Right lobe of liver (tissue), 4 donors: Measurements from ENCODE around the gene ERBB4.

ENCODE experiments used
- POLR2A ChIP-seq: fragments of 450-650 bp; IDR thresholded peaks from one replicate; pipeline ENCODE4 v1.6.1; 2017; ENCODE audit warnings: antibody characterized with exemption, mild to moderate bottlenecking
- TF ChIP-seq, protein P1 (sequence below), 4 donors: fragments of 200-600 bp in 3 of 4; fragments of 450-650 bp in 1 of 4; IDR thresholded peaks; one replicate each; pipeline versions ENCODE4 v1.5.1 to v1.8.0; 2016 to 2022; ENCODE audit warnings: antibody characterized with exemption in 4 of 4, mild to moderate bottlenecking in 2 of 4
- donor health status: DM: no; HTN: no; CAD: no.
- donor health status: DM: no; HTN: no; CAD: no.
- donor health status: DM: no; HTN: yes; CAD: no.

DNA sequence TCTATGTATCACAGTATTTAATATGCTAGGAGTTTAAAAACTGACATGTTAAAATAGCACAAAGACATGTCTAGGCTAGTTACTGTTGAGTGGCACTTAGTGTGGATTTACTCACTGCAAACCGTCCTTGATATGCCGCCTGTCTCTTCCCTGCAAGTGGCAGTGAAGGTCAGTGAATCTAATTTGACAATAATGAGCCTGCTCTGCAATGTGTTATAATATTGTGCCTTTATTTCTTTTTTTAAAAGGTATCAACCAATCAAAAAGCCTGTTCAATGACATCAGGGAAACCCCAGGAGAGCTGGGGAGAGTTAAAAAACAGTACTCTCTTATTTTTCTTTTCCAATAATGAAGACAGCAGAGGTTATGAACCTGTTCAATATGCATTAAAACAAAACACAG, 384.1 kb downstream of the ERBB4 start:
- TF ChIP-seq, protein P1, sequence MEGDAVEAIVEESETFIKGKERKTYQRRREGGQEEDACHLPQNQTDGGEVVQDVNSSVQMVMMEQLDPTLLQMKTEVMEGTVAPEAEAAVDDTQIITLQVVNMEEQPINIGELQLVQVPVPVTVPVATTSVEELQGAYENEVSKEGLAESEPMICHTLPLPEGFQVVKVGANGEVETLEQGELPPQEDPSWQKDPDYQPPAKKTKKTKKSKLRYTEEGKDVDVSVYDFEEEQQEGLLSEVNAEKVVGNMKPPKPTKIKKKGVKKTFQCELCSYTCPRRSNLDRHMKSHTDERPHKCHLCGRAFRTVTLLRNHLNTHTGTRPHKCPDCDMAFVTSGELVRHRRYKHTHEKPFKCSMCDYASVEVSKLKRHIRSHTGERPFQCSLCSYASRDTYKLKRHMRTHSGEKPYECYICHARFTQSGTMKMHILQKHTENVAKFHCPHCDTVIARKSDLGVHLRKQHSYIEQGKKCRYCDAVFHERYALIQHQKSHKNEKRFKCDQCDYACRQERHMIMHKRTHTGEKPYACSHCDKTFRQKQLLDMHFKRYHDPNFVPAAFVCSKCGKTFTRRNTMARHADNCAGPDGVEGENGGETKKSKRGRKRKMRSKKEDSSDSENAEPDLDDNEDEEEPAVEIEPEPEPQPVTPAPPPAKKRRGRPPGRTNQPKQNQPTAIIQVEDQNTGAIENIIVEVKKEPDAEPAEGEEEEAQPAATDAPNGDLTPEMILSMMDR (IDR thresholded peaks at IDR 0.05): no peak
- TF ChIP-seq POLR2A: no peak
